ENCODE results near the gene TEAD3. TPM values are rescaled to one million over a fixed set of nuclear protein-coding genes. Genes with fewer than 3 reads are reported as not detected.

TEAD3 gene
- total and polyA plus RNA-seq, 2 of the 4 experiments (the other 2 are of a cell fraction) = 5.2 to 28.0 TPM

DNA sequence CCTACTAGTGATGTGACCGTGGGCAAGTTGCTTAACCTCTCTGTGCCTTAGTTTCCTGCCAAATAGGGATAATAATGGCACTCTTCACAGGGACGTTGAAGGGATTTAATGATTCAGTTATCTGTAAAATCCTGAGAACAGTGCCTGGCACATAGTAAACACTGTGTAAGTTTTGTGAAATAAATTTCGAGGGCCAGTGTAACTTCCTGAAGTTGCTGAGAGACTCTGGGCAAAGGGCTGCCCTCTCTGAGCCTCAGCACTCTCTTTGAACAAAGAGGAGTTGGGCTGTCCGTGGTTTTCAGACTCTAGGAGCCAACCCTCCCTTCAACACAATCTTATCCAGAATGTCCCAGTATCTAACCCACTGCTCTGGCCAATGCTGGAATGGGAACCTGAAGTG is 2.5 kb upstream of the TEAD3 start:
- POLR2A ChIA-PET (ENCODE audit: unreplicated experiment) = no interaction called here
- ATAC-seq (ENCODE audit: low read depth) = no peak
- Histone ChIP-seq H3K18ac (ENCODE audit: low read depth, low read length) (no peak overlapping the region), H4K8ac (ENCODE audit: low read depth in 2 of 2, low read length in 2 of 2) (no peak overlapping the region), H2AK5ac (ENCODE audit: low read depth, low read length) (no peak overlapping the region), H3K4ac (ENCODE audit: low read depth, low read length) (peak overlapping the region; percentile 39; the same call in 1 of the 2 replicates), H3K4me1 (ENCODE audit: control insufficient read depth, insufficient read depth, low read length) (peaks cover 18% of the 10 kb centered on the region), H4K91ac (ENCODE audit: insufficient read depth, low read depth, low read length) (no peak overlapping the region), H3K27ac (ENCODE audit: insufficient read depth, low read length) (no peak overlapping the region), H3K14ac (replicated peaks; ENCODE audit: low read depth, low read length) (no peak overlapping the region), H3K4me2 (ENCODE audit: low read depth, low read length) (no peak overlapping the region), H2AFZ (replicated peaks; ENCODE audit: low read length, poor library complexity) (no peak overlapping the region), H3K56ac (ENCODE audit: extremely low read depth, insufficient read depth, low read length) (no peak overlapping the region), H3K27me3 (ENCODE audit: control insufficient read depth, insufficient read depth, low read length) (0 out of 2 replicates have a peak, but pooled peaks cover 1% of the 10 kb centered on the region), H2BK20ac (ENCODE audit: low read depth, low read length) (no peak overlapping the region), H2BK5ac (ENCODE audit: low read depth, low read length, poor library complexity, severe bottlenecking) (no peak overlapping the region), H2BK120ac (ENCODE audit: low read depth, low read length) (no peak overlapping the region), H3K9ac (ENCODE audit: low read depth, low read length) (no peak overlapping the region), H2BK15ac (ENCODE audit: low read depth, low read length) (no peak overlapping the region), H3K9me1 (ENCODE audit: insufficient read depth, low read length) (peaks cover 25% of the 10 kb centered on the region), H3K23ac (ENCODE audit: low read depth, low read length) (no peak overlapping the region), H4K20me1 (ENCODE audit: insufficient read depth, low read length) (peaks cover 18% of the 10 kb centered on the region), H2AK9ac (replicated peaks; ENCODE audit: low read depth, low read length, poor library complexity) (no peak overlapping the region), H3K79me1 (ENCODE audit: low read depth in 1 of 2, low read length in 2 of 2) (peaks cover 3 to 33% of the 10 kb centered on the region in 2 experiments; a peak in 2 of 4 replicates), H4K5ac (ENCODE audit: low read depth, low read length) (no peak overlapping the region), H3K4me3 (ENCODE audit: insufficient read depth, low read depth, low read length) (no peak overlapping the region), H3K9me3 (ENCODE audit: control insufficient read depth, insufficient read depth, low read length) (no peaks in the 10 kb centered on the region), H3K36me3 (ENCODE audit: control insufficient read depth, insufficient read depth, low read length) (no peaks in the 10 kb centered on the region)
- dilution Hi-C loops (cut with HindIII; ENCODE audit: low sequenced_read_pairs, unreplicated experiment) = no loop called here
- BruUV-seq (replicated peaks) = no TSS peak
- no peak for DNase-seq
- in situ Hi-C loops (cut with MboI; ENCODE audit: low sequenced_read_pairs) = no loop called here
- intact Hi-C loops (cut with micrococcal nuclease) = no loop called here
- TF ChIP-seq RCOR1 (IDR thresholded peaks at IDR 0.05; ENCODE audit: insufficient replicate concordance, low read length) = no peak
- no peak for TF ChIP-seq CEBPB (IDR thresholded peaks at IDR 0.05; ENCODE audit: low read depth, low read length)
- TF ChIP-seq RFX5 (IDR thresholded peaks at IDR 0.05; ENCODE audit: low read depth, low read length) = no peak
- TF ChIP-seq, protein P1, sequence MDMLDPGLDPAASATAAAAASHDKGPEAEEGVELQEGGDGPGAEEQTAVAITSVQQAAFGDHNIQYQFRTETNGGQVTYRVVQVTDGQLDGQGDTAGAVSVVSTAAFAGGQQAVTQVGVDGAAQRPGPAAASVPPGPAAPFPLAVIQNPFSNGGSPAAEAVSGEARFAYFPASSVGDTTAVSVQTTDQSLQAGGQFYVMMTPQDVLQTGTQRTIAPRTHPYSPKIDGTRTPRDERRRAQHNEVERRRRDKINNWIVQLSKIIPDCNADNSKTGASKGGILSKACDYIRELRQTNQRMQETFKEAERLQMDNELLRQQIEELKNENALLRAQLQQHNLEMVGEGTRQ (IDR thresholded peaks at IDR 0.05; ENCODE audit: low read depth, low read length) = no peak
- no peak for TF ChIP-seq MAFK (IDR thresholded peaks at IDR 0.05; ENCODE audit: low read depth, low read length)
- no peak for TF ChIP-seq POLR2A (IDR thresholded peaks at IDR 0.05; ENCODE audit: low read depth, low read length)
- TF ChIP-seq, protein P2, sequence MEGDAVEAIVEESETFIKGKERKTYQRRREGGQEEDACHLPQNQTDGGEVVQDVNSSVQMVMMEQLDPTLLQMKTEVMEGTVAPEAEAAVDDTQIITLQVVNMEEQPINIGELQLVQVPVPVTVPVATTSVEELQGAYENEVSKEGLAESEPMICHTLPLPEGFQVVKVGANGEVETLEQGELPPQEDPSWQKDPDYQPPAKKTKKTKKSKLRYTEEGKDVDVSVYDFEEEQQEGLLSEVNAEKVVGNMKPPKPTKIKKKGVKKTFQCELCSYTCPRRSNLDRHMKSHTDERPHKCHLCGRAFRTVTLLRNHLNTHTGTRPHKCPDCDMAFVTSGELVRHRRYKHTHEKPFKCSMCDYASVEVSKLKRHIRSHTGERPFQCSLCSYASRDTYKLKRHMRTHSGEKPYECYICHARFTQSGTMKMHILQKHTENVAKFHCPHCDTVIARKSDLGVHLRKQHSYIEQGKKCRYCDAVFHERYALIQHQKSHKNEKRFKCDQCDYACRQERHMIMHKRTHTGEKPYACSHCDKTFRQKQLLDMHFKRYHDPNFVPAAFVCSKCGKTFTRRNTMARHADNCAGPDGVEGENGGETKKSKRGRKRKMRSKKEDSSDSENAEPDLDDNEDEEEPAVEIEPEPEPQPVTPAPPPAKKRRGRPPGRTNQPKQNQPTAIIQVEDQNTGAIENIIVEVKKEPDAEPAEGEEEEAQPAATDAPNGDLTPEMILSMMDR (conservative IDR thresholded peaks at IDR 0.05; ENCODE audit: low read depth, low read length) = no peak
- no peak for TF ChIP-seq BHLHE40 (IDR thresholded peaks at IDR 0.05; ENCODE audit: low read depth, low read length)
- TF ChIP-seq SMC3 (IDR thresholded peaks at IDR 0.05; ENCODE audit: low read depth, low read length) = no peak
- no peak for TF ChIP-seq NFE2L2 (IDR thresholded peaks at IDR 0.05; ENCODE audit: low read depth, low read length)
- WGBS, 2 experiments (ENCODE audit: extremely low coverage in 2 of 2, insufficient read length in 1 of 2) = 60% methylated on average over 1 of the region's 4 CpGs; no CpG with 5 or more reads in 1 of the 2 experiments
- CTCF ChIA-PET = no interaction called here
